ENCODE data around the gene KLHL5.

Gene KLHL5

DNA sequence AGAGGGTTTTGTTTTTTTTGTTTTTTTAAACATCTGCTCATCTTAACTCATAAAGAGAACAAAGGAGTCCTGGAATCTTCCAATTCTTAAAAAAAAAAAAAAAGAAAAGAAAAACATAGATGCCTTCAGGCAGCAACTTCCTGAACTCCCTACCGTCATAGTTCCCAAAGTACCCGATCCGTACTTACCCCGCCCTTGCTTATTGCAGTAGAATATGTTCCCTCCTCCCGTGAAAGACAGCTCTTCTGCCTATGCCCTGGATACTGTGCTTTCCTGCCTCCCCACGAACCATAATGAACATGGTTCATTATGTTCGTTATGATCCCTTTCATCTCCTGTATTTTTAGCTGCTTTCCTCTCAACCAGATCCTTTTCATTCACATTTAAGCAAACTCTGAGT, 40.3 kb downstream of the KLHL5 start:
- no peaks in the 10 kb centered on the region for H3K4me1 ChIP-seq (ENCODE audit: insufficient read depth, poor library complexity, severe bottlenecking)
- ATAC-seq (ENCODE audit: low read depth): no peak
- TF ChIP-seq, protein P1, sequence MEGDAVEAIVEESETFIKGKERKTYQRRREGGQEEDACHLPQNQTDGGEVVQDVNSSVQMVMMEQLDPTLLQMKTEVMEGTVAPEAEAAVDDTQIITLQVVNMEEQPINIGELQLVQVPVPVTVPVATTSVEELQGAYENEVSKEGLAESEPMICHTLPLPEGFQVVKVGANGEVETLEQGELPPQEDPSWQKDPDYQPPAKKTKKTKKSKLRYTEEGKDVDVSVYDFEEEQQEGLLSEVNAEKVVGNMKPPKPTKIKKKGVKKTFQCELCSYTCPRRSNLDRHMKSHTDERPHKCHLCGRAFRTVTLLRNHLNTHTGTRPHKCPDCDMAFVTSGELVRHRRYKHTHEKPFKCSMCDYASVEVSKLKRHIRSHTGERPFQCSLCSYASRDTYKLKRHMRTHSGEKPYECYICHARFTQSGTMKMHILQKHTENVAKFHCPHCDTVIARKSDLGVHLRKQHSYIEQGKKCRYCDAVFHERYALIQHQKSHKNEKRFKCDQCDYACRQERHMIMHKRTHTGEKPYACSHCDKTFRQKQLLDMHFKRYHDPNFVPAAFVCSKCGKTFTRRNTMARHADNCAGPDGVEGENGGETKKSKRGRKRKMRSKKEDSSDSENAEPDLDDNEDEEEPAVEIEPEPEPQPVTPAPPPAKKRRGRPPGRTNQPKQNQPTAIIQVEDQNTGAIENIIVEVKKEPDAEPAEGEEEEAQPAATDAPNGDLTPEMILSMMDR (IDR thresholded peaks at IDR 0.05; ENCODE audit: poor library complexity, severe bottlenecking): no peak
- DNase-seq (ENCODE audit: low spot score): no peak
- H3K27me3 ChIP-seq (ENCODE audit: insufficient read depth, poor library complexity, severe bottlenecking): no peaks in the 10 kb centered on the region
- H3K36me3 ChIP-seq (ENCODE audit: low read depth): peaks cover 45% of the 10 kb centered on the region
- no peak overlapping the region for H3K4me3 ChIP-seq (ENCODE audit: severe bottlenecking)
- H3K9me3 ChIP-seq (ENCODE audit: severe bottlenecking): no peaks in the 10 kb centered on the region
- H3K27ac ChIP-seq (ENCODE audit: poor library complexity, severe bottlenecking): no peak overlapping the region

DNA sequence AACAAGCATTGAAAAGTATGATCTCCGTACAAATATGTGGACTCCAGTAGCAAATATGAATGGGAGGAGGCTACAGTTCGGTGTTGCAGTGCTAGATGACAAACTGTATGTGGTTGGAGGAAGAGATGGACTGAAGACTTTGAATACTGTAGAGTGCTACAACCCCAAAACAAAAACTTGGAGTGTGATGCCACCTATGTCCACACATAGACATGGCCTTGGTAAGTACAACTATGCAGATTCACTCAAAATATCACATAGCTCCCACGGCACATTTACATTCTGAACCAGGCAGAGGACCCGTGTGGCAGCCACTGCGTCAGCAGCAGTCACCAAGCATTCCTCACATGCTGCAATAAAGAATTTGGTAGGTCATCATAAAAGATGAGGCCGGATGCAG, 41.3 kb downstream of the KLHL5 start:
- TF ChIP-seq, protein P1 (IDR thresholded peaks at IDR 0.05; ENCODE audit: poor library complexity, severe bottlenecking): no peak
- no peak for DNase-seq (ENCODE audit: low spot score)
- Histone ChIP-seq H3K4me3 (ENCODE audit: severe bottlenecking) (no peak overlapping the region), H3K36me3 (ENCODE audit: low read depth) (peaks cover 47% of the 10 kb centered on the region), H3K27ac (ENCODE audit: poor library complexity, severe bottlenecking) (no peak overlapping the region), H3K27me3 (ENCODE audit: insufficient read depth, poor library complexity, severe bottlenecking) (no peaks in the 10 kb centered on the region), H3K4me1 (ENCODE audit: insufficient read depth, poor library complexity, severe bottlenecking) (no peaks in the 10 kb centered on the region), H3K9me3 (ENCODE audit: severe bottlenecking) (no peaks in the 10 kb centered on the region)
- peak; percentile 40; the same call in 1 of the 3 replicates for ATAC-seq (ENCODE audit: low read depth)

DNA sequence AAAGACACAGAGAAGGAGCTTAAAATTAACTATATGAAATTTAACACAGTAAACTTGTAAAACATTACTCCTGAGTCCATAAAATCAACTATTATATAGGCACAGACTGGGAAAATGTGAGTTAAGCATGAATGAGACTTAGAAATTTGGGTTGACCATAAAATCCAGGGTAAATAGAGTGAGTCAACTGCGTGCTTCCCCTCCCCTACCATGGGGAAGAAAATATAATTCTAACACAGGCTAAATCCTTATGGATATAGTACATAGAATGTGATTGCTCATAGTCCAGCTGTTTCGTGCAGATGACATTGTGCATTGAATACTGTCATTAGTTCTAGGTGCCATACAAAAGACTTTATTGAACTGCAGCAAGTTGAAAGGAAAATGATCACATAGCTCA, 42.2 kb downstream of the KLHL5 start:
- Histone ChIP-seq H3K27me3 (ENCODE audit: insufficient read depth, poor library complexity, severe bottlenecking) (no peaks in the 10 kb centered on the region), H3K4me1 (ENCODE audit: insufficient read depth, poor library complexity, severe bottlenecking) (no peaks in the 10 kb centered on the region), H3K36me3 (ENCODE audit: low read depth) (peaks cover 57% of the 10 kb centered on the region), H3K27ac (ENCODE audit: poor library complexity, severe bottlenecking) (no peak overlapping the region), H3K4me3 (ENCODE audit: severe bottlenecking) (no peak overlapping the region), H3K9me3 (ENCODE audit: severe bottlenecking) (no peaks in the 10 kb centered on the region)
- DNase-seq (ENCODE audit: low spot score): no peak
- TF ChIP-seq, protein P1 (IDR thresholded peaks at IDR 0.05; ENCODE audit: poor library complexity, severe bottlenecking): no peak
- no peak for ATAC-seq (ENCODE audit: low read depth)

DNA sequence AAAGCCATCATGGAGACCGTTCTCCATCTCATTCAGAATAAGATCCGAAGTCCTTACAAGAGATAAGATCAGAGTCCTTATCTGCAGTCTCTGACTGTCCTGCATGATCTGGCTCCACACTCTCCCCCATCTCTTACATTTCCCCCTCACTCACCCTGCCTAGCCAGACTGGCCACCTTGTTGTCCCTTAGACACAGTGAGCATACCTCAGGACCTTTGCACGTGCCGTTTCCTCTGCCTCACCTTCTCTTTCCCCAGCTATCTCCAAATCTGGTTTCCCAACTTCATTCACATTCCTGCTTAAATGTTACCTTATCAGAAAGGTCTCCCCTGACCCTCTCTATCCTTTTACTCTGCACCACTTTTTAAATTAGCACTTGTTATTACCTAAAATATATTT, 44.0 kb downstream of the KLHL5 start:
- H3K9me3 ChIP-seq (ENCODE audit: severe bottlenecking): no peaks in the 10 kb centered on the region
- H3K4me3 ChIP-seq (ENCODE audit: severe bottlenecking): no peak overlapping the region
- no peak for ATAC-seq (ENCODE audit: low read depth)
- no peak overlapping the region for H3K27ac ChIP-seq (ENCODE audit: poor library complexity, severe bottlenecking)
- no peaks in the 10 kb centered on the region for H3K27me3 ChIP-seq (ENCODE audit: insufficient read depth, poor library complexity, severe bottlenecking)
- peaks cover 57% of the 10 kb centered on the region for H3K36me3 ChIP-seq (ENCODE audit: low read depth)
- DNase-seq (ENCODE audit: low spot score): no peak
- TF ChIP-seq, protein P1 (IDR thresholded peaks at IDR 0.05; ENCODE audit: poor library complexity, severe bottlenecking): no peak
- H3K4me1 ChIP-seq (ENCODE audit: insufficient read depth, poor library complexity, severe bottlenecking): no peaks in the 10 kb centered on the region

DNA sequence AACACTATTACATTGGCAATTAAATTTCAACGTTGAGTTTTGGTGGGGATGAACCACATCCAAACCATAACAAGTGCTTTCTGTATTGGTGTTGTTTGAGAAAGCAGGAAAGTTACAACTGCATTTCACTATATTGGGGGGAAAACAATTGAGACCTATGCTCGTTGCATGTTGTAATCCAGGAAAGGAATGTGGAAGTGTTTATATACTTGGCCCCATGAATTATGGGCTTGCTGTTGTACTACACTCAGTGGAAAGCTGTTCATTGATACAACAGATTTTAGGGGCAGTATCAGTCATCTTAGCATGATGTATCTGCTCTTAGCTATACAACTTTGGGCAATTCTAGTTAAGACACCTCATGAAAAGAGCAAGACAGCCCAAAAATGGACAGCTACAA, 52.4 kb downstream of the KLHL5 start:
- TF ChIP-seq, protein P1 (IDR thresholded peaks at IDR 0.05; ENCODE audit: poor library complexity, severe bottlenecking): no peak
- Histone ChIP-seq H3K4me1 (ENCODE audit: insufficient read depth, poor library complexity, severe bottlenecking) (no peaks in the 10 kb centered on the region), H3K36me3 (ENCODE audit: low read depth) (peaks cover 57% of the 10 kb centered on the region), H3K9me3 (ENCODE audit: severe bottlenecking) (no peaks in the 10 kb centered on the region), H3K27me3 (ENCODE audit: insufficient read depth, poor library complexity, severe bottlenecking) (no peaks in the 10 kb centered on the region), H3K27ac (ENCODE audit: poor library complexity, severe bottlenecking) (no peak overlapping the region), H3K4me3 (ENCODE audit: severe bottlenecking) (no peak overlapping the region)
- ATAC-seq (ENCODE audit: low read depth) (no peak), DNase-seq (ENCODE audit: low spot score) (no peak)

All from RWPE2 (cell line).